K562 (cell line): ENCODE data around the gene ATXN7L1. TPM values are rescaled to one million over a fixed set of nuclear protein-coding genes. Genes with fewer than 3 reads are reported as not detected.

Source experiments
- ATAC-seq: fragments of 200-7000 bp; cut with Tn5 transposase; 3 replicates; pipeline ENCODE4 v1.9.1; 2020; ENCODE audit warnings: moderate library complexity
- BruUV-seq: library from RNA; stranded (reverse); fragments of 400-500 nt; replicated peaks from 2 replicates; lab custom pipeline; 2021; lab: Mats Ljungman, UMichigan
- CTCF ChIA-PET: fragments of 300-600 bp; formaldehyde crosslinking; extraction: SDS; loops from one replicate; lab custom pipeline; 2021; ENCODE audit warnings: low intra/inter-chr PET ratio; lab: Yijun Ruan, JAX
- POLR2A ChIA-PET: fragments of 300-600, 350-650 bp; sonication (Branson Sonifier 250); formaldehyde crosslinking; extraction: SDS; loops from one replicate; lab custom pipeline; 2021; ENCODE audit warnings: antibody characterized with exemption, inconsistent platforms; lab: Yijun Ruan, JAX
- DNase-seq, 4 experiments: peaks; one replicate each; pipeline versions ENCODE4 v3.0.0 to v3.0.0-alpha.2; 2011 to 2018; ENCODE audit warnings: low spot score in 3 of 4, mixed read lengths in 3 of 4; ENCODE audit errors: extremely low read depth in 1 of 4
- FAIRE-seq: peaks from 2 replicates; lab custom pipeline; 2011; peaks lifted over from hg19 to GRCh38; lab: Jason Lieb, UNC
- H2AFZ ChIP-seq: 2 replicates; pipeline ENCODE4 v1.6.0; 2011; ENCODE audit warnings: low read depth, low read length, control low read depth, inconsistent platforms
- H3K27ac ChIP-seq: fragments of 200-600 bp; 3 replicates; pipeline ENCODE4 v1.8.0; 2011; ENCODE audit warnings: low read depth, mild to moderate bottlenecking, control low read depth, inconsistent platforms, low read length, moderate library complexity, mixed read lengths; ENCODE audit errors: extremely low read depth
- H3K27me3 ChIP-seq, 2 experiments: fragments of 300-600 bp in 1 of 2; 2 replicates in 1 of 2; 3 replicates in 1 of 2; pipeline versions ENCODE4 v1.6.0 to v1.8.0; 2011; ENCODE audit warnings: inconsistent platforms in 2 of 2, low read length in 2 of 2, mild to moderate bottlenecking in 1 of 2, mixed read lengths in 1 of 2, moderate library complexity in 1 of 2; ENCODE audit not compliant: control insufficient read depth in 2 of 2, insufficient read depth in 2 of 2
- H3K36me3 ChIP-seq: fragments of 300-600 bp; 3 replicates; pipeline ENCODE4 v1.8.0; 2011; ENCODE audit warnings: mild to moderate bottlenecking, low read length, inconsistent platforms; ENCODE audit not compliant: control insufficient read depth, insufficient read depth
- H3K4me1 ChIP-seq, 2 experiments: fragments of 200-600 bp in 1 of 2; replicated peaks in 1 of 2; 2 replicates in 1 of 2; 3 replicates in 1 of 2; pipeline versions ENCODE4 v1.5.1 to v1.8.0; 2011; ENCODE audit warnings: inconsistent platforms in 2 of 2, low read length in 2 of 2, mild to moderate bottlenecking in 1 of 2, mixed read lengths in 1 of 2, moderate library complexity in 1 of 2; ENCODE audit not compliant: control insufficient read depth in 2 of 2, insufficient read depth in 2 of 2
- H3K4me2 ChIP-seq: 2 replicates; pipeline ENCODE4 v1.6.1; 2011; ENCODE audit warnings: low read length, control low read depth, inconsistent platforms, mixed read lengths; ENCODE audit not compliant: insufficient read depth
- H3K4me3 ChIP-seq: fragments of 200-600 bp; sonication (generic), shearing (Covaris generic); 2 replicates; pipeline ENCODE4 v1.5.1; 2016; ENCODE audit warnings: control low read depth, inconsistent platforms
- H3K79me2 ChIP-seq: fragments of 200-600 bp; 3 replicates; pipeline ENCODE4 v1.8.0; 2011; ENCODE audit warnings: low read length, inconsistent platforms; ENCODE audit not compliant: control insufficient read depth, insufficient read depth
- H3K9ac ChIP-seq, 2 experiments: 2 replicates each; pipeline versions ENCODE4 v1.6.0 to v1.6.1; 2011; ENCODE audit warnings: low read depth in 2 of 2, low read length in 2 of 2, control low read depth in 1 of 2, inconsistent platforms in 1 of 2, mild to moderate bottlenecking in 1 of 2, mixed read lengths in 1 of 2; ENCODE audit not compliant: insufficient read depth in 1 of 2
- H3K9me1 ChIP-seq: one replicate; pipeline ENCODE4 v1.6.0; 2011; ENCODE audit warnings: inconsistent platforms, mild to moderate bottlenecking, low read length, moderate library complexity; ENCODE audit not compliant: control insufficient read depth, insufficient read depth
- H3K9me3 ChIP-seq: replicated peaks from 2 replicates; pipeline ENCODE4 v1.5.1; 2011; ENCODE audit warnings: low read depth, low read length, inconsistent platforms; ENCODE audit not compliant: control insufficient read depth, insufficient read depth
- H4K20me1 ChIP-seq: replicated peaks from 2 replicates; pipeline ENCODE4 v1.6.1; 2011; ENCODE audit warnings: low read length, inconsistent platforms, mixed read lengths; ENCODE audit not compliant: control insufficient read depth, insufficient read depth
- ARNT ChIP-seq, 2 experiments: fragments of 450-650 bp; IDR thresholded peaks; 2 replicates each; pipeline ENCODE4 v1.6.1; 2016; ENCODE audit warnings: mild to moderate bottlenecking in 1 of 2
- ATF6 ChIP-seq: sonication (generic); formaldehyde crosslinking; IDR thresholded peaks from 2 replicates; pipeline ENCODE4 v1.4.0; 2020; ENCODE audit warnings: mild to moderate bottlenecking, missing genetic modification reagents
- BHLHE40 ChIP-seq: IDR thresholded peaks from 2 replicates; pipeline ENCODE4 v1.6.1; 2011; ENCODE audit warnings: low read length, improper control_type of control experiment
- ELK3 ChIP-seq: fragments of 450-650 bp; formaldehyde crosslinking; IDR thresholded peaks from 2 replicates; pipeline ENCODE4 v1.4.0; 2020; ENCODE audit warnings: mild to moderate bottlenecking
- ETS1 ChIP-seq: conservative IDR thresholded peaks from 2 replicates; pipeline ENCODE4 v1.6.1; 2011; ENCODE audit warnings: low read depth, mild to moderate bottlenecking, low read length; ENCODE audit not compliant: control insufficient read depth
- ZBTB8A ChIP-seq: fragments of 450-650 bp; IDR thresholded peaks from 2 replicates; pipeline ENCODE4 v1.6.1; 2018; ENCODE audit warnings: mild to moderate bottlenecking, moderate library complexity; ENCODE audit not compliant: partially characterized antibody
- ZNF280A ChIP-seq: fragments of 450-650 bp; IDR thresholded peaks from 2 replicates; pipeline ENCODE4 v1.6.1; 2018; ENCODE audit warnings: mild to moderate bottlenecking, low read depth; ENCODE audit not compliant: partially characterized antibody
- WGBS: fragments of 100-300 bp; shearing (Covaris generic); methylation state at CpG from one replicate; pipeline ENCODE4 v1.1.6; 2016; ENCODE audit warnings: low coverage, mixed read lengths; ENCODE audit not compliant: insufficient coverage; ENCODE audit errors: missing lambda C conversion rate; 5-methylcytosine and 5-hydroxymethylcytosine counted together
- in situ Hi-C: fragments of 300-500 bp; cut with MboI; formaldehyde crosslinking; loops from 4 replicates; pipeline ENCODE4 v1.15.0; 2018; ENCODE audit warnings: inconsistent platforms, mixed read lengths
- intact Hi-C: fragments of 100-400 bp; cut with micrococcal nuclease; formaldehyde crosslinking; loops from 2 replicates; pipeline ENCODE4 v1.14.2; 2022
- polyA plus RNA-seq, 8 experiments: library from polyadenylated mRNA; depleted of rRNA in 4 of 8; stranded (reverse) in 5 of 8; unstranded in 3 of 8; fragments of >200 nt; fragmentation: Nextera tagmentation in 2 of 8; fragmentation: Illumina TruSeq in 1 of 8; extraction: Ambion mirVana in 2 of 8; extraction: Trizol in 1 of 8; gene quantifications; 2 replicates each; pipeline versions ENCODE4 v1.2.1 to v1.2.3, GENCODE V29; 2011 to 2014; ENCODE audit warnings: inconsistent platforms in 1 of 8, missing spikeins in 1 of 8
- total RNA-seq, 7 experiments: library from RNA; depleted of rRNA in 6 of 7; stranded (reverse); fragments of >200 nt in 6 of 7; fragmentation: Illumina TruSeq in 2 of 7; extraction: Trizol in 2 of 7; gene quantifications; 2 replicates each; pipeline versions ENCODE4 v1.2.1 to v1.2.3, GENCODE V29; 2011 to 2021; ENCODE audit warnings: low replicate concordance in 1 of 7

Gene ATXN7L1
- total and polyA plus RNA-seq, 9 of the 15 experiments (the other 6 are each of a cell fraction or from before 2014, with no cell fraction given), result 6.6 to 13.7 (median 10.7) TPM

- Histone ChIP-seq H3K9ac (no peak overlapping the region), H3K36me3 (no peaks in the 10 kb centered on the region; the same call in 2 of the 3 replicates), H3K79me2 (no peaks in the 10 kb centered on the region), H3K4me2 (no peak overlapping the region), H3K27ac (no peak overlapping the region), H2AFZ (no peak overlapping the region), H3K4me1 (no peaks in the 10 kb centered on the region), H3K4me3 (no peak overlapping the region), H3K9me3 (no peaks in the 10 kb centered on the region), H3K27me3 (peaks cover 12 to 27% of the 10 kb centered on the region in 2 experiments; a peak in 4 of 5 replicates), H3K9me1 (no peaks in the 10 kb centered on the region), H4K20me1 (peaks cover 7% of the 10 kb centered on the region)
- ATAC-seq (no peak), FAIRE-seq (no peak), DNase-seq (no peak)
- intact Hi-C loops (loop anchor here (5.0 kb wide), 1 partner anchor 111 kb away; the partner anchor contains the start of gene ATXN7L1), in situ Hi-C loops (no loop called here)
- ChIA-PET POLR2A (interaction anchor here (0.6 to 3.2 kb wide), 5 partner anchors 12 to 242 kb away, joined by 3 to 10 read pairs (median 3); no protein-coding TSS in a partner anchor), CTCF (interaction anchor here (0.7 to 0.9 kb wide), 2 partner anchors 275 to 400 kb away, joined by 4 to 6 read pairs; no protein-coding TSS in a partner anchor)
- BruUV-seq, result no TSS peak
- no peak for TF ChIP-seq BHLHE40
- TF ChIP-seq ZNF280A, result no peak
- no peak for TF ChIP-seq ETS1
- TF ChIP-seq ARNT (IDR thresholded peaks at IDR 0.05), result no peak
- TF ChIP-seq ATF6, result no peak
- TF ChIP-seq ELK3 (CRISPR knock-in tag), result no peak
- TF ChIP-seq ZBTB8A, result no peak
- 15% methylated on average over 4 of the region's 4 CpGs for WGBS
These were observed 110.6 kb downstream of the ATXN7L1 start for GRCh38 chr7:105765846-105766245.
